Central memory CD8-positive, alpha-beta T cell (primary cell): ENCODE data around the gene USP36.
A peak's percentile ranks its signal among the peaks of the same experiment; 100 is the strongest.

Experiments
- ATAC-seq: fragments of 150-1000 bp; cut with Tn5 transposase; replicated peaks from 2 replicates; pipeline ENCODE4 v1.10.0; 2022; ENCODE audit warnings: mild to moderate bottlenecking, moderate FRiP score, moderate number of reproducible peaks; ENCODE audit not compliant: poor library complexity, severe bottlenecking; ENCODE audit errors: extremely low read depth
- DNase-seq, 2 donors: peaks; one replicate each; pipeline ENCODE4 v3.0.0; 2021; ENCODE audit warnings: low spot score in 2 of 2
- H3K27ac Mint-ChIP-seq: one replicate; pipeline ENCODE4 v1.8.0; 2022; ENCODE audit warnings: low read depth, mild to moderate bottlenecking, moderate library complexity, mixed read lengths
- H3K27me3 Mint-ChIP-seq: one replicate; pipeline ENCODE4 v1.8.0; 2022; ENCODE audit warnings: mixed read lengths
- H3K36me3 Mint-ChIP-seq: one replicate; pipeline ENCODE4 v1.8.0; 2022; ENCODE audit warnings: mild to moderate bottlenecking, moderate library complexity, mixed read lengths; ENCODE audit not compliant: insufficient read depth
- H3K4me1 Mint-ChIP-seq: one replicate; pipeline ENCODE4 v1.8.0; 2022; ENCODE audit warnings: mixed read lengths
- H3K4me3 Mint-ChIP-seq: one replicate; pipeline ENCODE4 v1.8.0; 2022; ENCODE audit warnings: mild to moderate bottlenecking, moderate library complexity, mixed read lengths
- H3K9me3 Mint-ChIP-seq: one replicate; pipeline ENCODE4 v1.8.0; 2022; ENCODE audit warnings: mixed read lengths

The USP36 gene

DNA sequence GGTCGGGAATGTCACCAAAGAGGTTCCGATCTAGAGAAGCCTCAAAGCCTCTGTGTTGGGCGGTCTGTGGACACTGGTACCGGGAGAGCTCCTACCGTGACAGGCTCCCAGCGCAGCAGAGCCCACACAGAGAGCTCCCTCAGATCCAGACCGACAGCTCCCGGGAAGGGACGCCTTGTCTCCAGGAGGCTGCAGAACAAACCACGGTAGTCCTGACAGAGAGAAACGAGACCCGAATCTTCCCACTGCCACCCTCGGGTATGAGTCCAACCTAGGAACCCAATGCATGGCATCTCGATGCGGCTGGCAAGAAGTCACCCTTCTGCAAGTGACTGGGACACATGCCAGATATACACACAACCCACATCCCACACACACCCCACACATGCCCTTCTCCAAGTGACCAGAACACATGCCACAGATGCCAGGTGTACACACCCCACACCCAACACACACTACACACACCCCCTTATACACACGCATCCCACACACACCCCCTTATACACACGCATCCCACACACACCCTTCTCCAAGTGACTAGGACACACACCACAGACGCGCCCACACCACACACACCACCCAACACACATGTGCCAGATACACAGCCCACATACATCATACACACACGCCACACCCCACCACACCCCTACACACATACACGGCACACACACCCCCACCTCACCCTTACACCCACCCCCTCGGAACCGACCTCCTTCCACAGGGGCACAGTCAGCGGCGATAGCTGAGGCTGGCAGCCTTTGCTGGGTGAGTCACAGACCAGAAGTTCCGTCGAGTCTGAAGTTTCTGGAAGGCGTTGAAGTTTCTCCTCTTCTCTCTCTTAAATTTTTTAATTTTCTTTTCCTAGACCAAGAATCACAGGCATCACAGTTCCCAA lies 42.7 kb downstream of the USP36 start:
- no peak for ATAC-seq
- no peaks in the 10 kb centered on the region for H3K27me3 Mint-ChIP-seq

GRCh38 chr17:78797213-78797612 lies 43.4 kb downstream of the USP36 start:
- no peak for ATAC-seq
- Mint-ChIP-seq H3K27ac (no peak overlapping the region), H3K9me3 (no peaks in the 10 kb centered on the region), H3K27me3 (no peaks in the 10 kb centered on the region), H3K4me1 (peaks cover 71% of the 10 kb centered on the region), H3K4me3 (no peak overlapping the region), H3K36me3 (peaks cover 68% of the 10 kb centered on the region)
- DNase-seq, result no peak

More for the DNA sequence above, 42.7 kb downstream of the USP36 start:
- H3K36me3 Mint-ChIP-seq, result peaks cover 73% of the 10 kb centered on the region
- peak overlapping the region; percentile 20 for H3K4me3 Mint-ChIP-seq
- H3K4me1 Mint-ChIP-seq, result peaks cover 74% of the 10 kb centered on the region
- H3K27ac Mint-ChIP-seq, result peak overlapping the region; percentile 96
- H3K9me3 Mint-ChIP-seq, result no peaks in the 10 kb centered on the region
- no peak for DNase-seq

GRCh38 chr17:78796517-78796900 lies 44.1 kb downstream of the USP36 start:
- no peaks in the 10 kb centered on the region for H3K9me3 Mint-ChIP-seq
- H3K36me3 Mint-ChIP-seq, result peaks cover 67% of the 10 kb centered on the region
- H3K27me3 Mint-ChIP-seq, result no peaks in the 10 kb centered on the region
- DNase-seq (no peak), ATAC-seq (no peak)
- H3K4me3 Mint-ChIP-seq, result no peak overlapping the region
- H3K4me1 Mint-ChIP-seq, result peaks cover 76% of the 10 kb centered on the region
- H3K27ac Mint-ChIP-seq, result peak overlapping the region; percentile 47

GRCh38 chr17:78795861-78796516 lies 44.6 kb downstream of the USP36 start:
- no peaks in the 10 kb centered on the region for H3K9me3 Mint-ChIP-seq
- H3K27ac Mint-ChIP-seq, result peak overlapping the region; percentile 47
- H3K27me3 Mint-ChIP-seq, result no peaks in the 10 kb centered on the region
- H3K36me3 Mint-ChIP-seq, result peaks cover 64% of the 10 kb centered on the region
- DNase-seq, result no peak
- no peak overlapping the region for H3K4me3 Mint-ChIP-seq
- peaks cover 74% of the 10 kb centered on the region for H3K4me1 Mint-ChIP-seq
- no peak for ATAC-seq

DNA sequence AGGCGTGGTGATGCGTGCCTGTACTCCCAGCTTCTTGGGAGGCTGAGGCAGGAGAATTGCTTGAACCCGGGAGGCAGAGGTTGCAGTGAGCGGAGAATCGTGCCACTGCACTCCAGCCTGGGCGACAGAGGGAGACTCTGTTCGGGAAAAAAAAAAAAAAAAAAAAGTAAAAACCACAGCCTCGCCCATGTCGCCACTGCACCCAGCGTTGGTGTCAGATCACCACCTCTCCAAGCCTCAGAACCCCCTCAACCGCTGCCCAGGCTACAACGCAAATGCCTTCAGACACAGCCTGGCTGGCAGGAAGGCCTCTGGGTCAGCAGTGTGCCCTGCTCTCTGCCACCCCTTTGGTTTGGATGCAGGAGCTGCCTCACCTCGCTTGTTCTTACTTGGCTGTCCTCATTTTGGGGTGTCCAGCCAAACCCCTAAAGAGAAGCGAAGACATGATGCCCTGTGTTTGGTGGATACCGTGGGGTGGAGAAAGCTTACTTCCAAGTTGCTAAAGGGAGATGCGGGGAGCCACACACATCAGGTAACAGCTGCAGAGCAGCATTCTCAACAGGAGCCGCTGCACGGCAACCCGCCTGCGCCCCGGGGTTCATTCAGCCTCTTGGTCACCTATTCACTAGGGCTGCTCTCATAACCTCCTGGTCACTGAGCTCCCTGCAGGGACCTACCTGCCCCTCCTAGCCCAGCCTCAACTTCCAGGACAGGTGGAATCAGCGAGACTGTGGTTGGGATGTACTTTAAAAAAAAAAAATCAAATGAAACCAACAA lies 45.6 kb downstream of the USP36 start:
- ATAC-seq (no peak), DNase-seq (no peak)
- Mint-ChIP-seq H3K27ac (peak overlapping the region; percentile 47), H3K36me3 (peaks cover 63% of the 10 kb centered on the region), H3K9me3 (no peaks in the 10 kb centered on the region), H3K4me3 (peak overlapping the region; percentile 34), H3K4me1 (peaks cover 68% of the 10 kb centered on the region), H3K27me3 (no peaks in the 10 kb centered on the region)

- ATAC-seq (no peak), DNase-seq (no peak)
- peaks cover 64% of the 10 kb centered on the region for H3K36me3 Mint-ChIP-seq
- peaks cover 67% of the 10 kb centered on the region for H3K4me1 Mint-ChIP-seq
- peak overlapping the region; percentile 53 for H3K4me3 Mint-ChIP-seq
- H3K27ac Mint-ChIP-seq, result peak overlapping the region; percentile 47
- H3K9me3 Mint-ChIP-seq, result no peaks in the 10 kb centered on the region
- no peaks in the 10 kb centered on the region for H3K27me3 Mint-ChIP-seq
Observed at GRCh38 chr17:78794399-78794798, 46.2 kb downstream of the USP36 start.

DNA sequence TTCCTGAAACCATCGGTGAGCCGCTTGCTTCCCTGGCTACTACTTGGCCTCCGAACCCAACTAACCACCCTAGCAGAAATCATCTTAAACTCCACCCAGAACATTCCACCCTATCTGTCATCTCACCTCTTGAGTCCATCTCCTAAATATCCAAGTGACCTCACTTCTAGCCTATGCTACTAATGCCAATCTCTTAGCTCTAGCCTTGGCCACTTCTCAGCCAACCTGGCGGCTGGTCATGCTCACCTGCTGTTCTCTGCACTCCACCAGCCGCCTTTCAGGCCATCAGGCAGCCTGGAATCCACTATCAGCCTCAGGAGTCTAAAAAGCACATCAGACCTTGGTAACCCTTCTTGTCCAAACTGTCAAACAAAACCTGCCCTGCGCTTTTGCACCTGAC lies 46.6 kb downstream of the USP36 start:
- peak overlapping the region; percentile 53 for H3K4me3 Mint-ChIP-seq

DNA sequence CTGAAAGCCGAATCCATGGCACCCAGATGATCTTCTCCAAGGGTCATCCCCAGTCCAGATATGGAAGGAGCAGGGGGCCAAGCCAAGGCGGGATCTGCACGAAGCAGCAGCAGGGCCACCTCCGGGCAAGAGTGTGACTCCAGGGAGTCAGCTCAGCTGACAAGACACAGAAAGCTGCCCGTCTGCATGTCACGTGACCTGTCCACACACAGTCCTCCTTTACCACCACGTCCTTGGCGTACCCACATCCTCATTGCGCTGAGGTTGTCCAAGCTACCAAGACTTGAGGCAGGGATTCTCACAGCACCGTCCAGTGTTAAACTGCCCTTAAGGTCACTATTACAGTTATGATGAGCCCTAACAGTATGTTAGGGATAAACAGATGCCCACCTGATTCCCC lies 47.2 kb downstream of the USP36 start:
- Mint-ChIP-seq H3K9me3 (no peaks in the 10 kb centered on the region), H3K36me3 (peaks cover 56% of the 10 kb centered on the region), H3K4me1 (peaks cover 61% of the 10 kb centered on the region), H3K4me3 (peak overlapping the region; percentile 53), H3K27me3 (no peaks in the 10 kb centered on the region), H3K27ac (peak overlapping the region; percentile 54)
- no peak for ATAC-seq
- DNase-seq, result no peak

More for the DNA sequence above, 46.6 kb downstream of the USP36 start:
- Mint-ChIP-seq H3K27me3 (no peaks in the 10 kb centered on the region), H3K27ac (peak overlapping the region; percentile 47), H3K4me1 (peaks cover 67% of the 10 kb centered on the region), H3K9me3 (no peaks in the 10 kb centered on the region), H3K36me3 (peaks cover 59% of the 10 kb centered on the region)
- DNase-seq, result no peak
- ATAC-seq, result no peak

DNA sequence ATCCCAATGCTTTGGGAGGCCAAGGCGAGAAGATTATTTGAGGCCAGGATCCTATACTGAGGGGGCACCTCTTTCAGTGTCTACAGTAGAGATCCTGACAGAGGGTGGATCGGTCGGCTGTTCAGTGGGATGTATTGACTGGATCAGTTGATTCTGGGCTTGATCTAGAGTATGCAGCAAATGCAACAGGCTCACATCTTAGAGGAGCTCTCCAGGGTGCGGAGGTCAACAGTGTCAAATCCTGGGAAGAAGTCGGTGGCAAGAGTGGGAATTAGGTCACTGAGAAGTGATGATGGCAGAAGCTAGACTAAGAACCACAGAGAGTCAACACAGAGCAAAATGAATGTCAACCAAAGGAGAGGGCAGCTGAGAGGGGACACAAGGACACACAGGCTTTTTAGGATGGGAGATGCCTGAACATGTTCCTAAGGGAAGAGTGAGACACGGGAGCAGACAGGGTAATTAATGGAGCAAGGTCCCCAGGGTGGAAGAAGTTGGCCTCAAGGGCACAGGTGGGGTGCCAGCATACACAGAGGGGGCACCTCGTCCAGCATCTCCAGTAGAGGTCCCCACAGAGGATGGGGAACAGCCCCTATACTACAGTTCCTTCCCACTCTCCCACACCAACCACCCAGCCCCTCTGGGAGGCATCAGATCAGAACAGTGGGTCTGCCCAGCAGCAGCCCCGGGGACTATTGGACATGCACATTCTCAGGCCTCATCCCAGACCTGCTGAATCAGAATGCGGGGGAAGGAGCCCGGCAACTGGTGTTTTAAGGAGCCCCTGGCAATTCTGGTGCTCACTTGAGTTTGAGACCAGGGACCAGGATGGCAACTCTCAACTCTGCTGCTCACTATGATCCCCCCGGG lies 48.5 kb downstream of the USP36 start:
- no peak for DNase-seq
- ATAC-seq, result no peak
- Mint-ChIP-seq H3K4me3 (no peak overlapping the region), H3K27ac (peak overlapping the region; percentile 63), H3K27me3 (no peaks in the 10 kb centered on the region), H3K36me3 (peaks cover 47% of the 10 kb centered on the region), H3K4me1 (peaks cover 62% of the 10 kb centered on the region), H3K9me3 (no peaks in the 10 kb centered on the region)

DNA sequence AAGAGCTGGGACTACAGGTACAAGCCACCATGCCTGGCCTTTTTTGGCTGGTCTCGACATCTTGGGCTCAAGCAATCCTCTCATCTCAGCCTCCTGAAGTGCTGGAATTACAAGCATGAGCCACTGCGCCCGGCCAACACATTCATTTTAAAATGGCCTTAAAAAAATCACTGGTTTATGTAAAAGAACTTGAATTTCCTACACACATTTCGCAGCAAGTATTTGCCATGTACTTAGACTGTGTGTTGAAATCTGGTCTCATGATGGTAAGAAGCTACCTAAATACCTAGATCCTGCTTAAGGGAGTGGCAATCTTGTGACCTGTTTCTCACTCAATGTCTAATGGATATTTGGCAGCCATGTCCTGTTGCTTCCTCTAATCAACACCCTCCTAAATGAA lies 50.1 kb downstream of the USP36 start:
- H3K27me3 Mint-ChIP-seq, result no peaks in the 10 kb centered on the region
- ATAC-seq (no peak), DNase-seq (no peak)
- peak overlapping the region; percentile 73 for H3K27ac Mint-ChIP-seq
- H3K4me3 Mint-ChIP-seq, result peak overlapping the region; percentile 6
- H3K9me3 Mint-ChIP-seq, result no peaks in the 10 kb centered on the region
- H3K4me1 Mint-ChIP-seq, result peaks cover 62% of the 10 kb centered on the region
- peaks cover 39% of the 10 kb centered on the region for H3K36me3 Mint-ChIP-seq

DNA sequence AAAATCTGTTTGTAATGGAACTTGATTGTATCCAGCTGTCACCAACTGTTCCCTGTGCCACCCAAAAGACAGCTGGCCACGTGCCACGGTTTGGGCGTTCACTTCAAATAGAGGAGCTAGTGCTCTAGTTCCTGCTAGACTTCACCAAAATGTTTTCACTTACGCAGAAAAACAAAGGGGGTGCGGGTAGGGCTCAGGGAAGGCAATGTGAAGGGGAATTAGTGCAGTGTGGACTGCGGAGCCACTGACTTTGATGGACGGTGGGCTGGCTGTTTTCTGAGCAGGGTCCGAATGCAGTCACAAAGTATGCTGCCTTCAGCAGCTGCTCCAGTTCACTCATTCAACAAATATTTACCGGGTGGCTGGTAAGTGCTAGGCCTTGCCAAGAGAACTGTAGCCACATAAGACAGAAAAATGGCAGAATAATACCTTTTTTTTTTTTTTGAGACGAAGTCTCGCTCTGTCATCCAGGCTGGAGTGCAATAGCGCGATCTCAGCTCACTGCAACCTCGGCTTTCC lies 50.9 kb downstream of the USP36 start:
- DNase-seq (peak in 1 of 2 donors; percentile 54), ATAC-seq (peak; percentile 70)
- Mint-ChIP-seq H3K4me3 (peak overlapping the region; percentile 46), H3K27me3 (no peaks in the 10 kb centered on the region), H3K27ac (peak overlapping the region; percentile 73), H3K9me3 (no peaks in the 10 kb centered on the region), H3K36me3 (peaks cover 36% of the 10 kb centered on the region), H3K4me1 (peaks cover 61% of the 10 kb centered on the region)
